Stimulated activated CD4-positive, alpha-beta T cell treated with anti-CD3 and anti-CD28 coated beads, Interleukin-12 subunit alpha, Interleukin-12 subunit beta, amount 100 ng/mL, for 4 hours (primary cell): Measurements from ENCODE around the gene SSBP3.
A peak's percentile ranks its signal among the peaks of the same experiment; 100 is the strongest.

Source experiments
- DNase-seq: peaks from one replicate; pipeline ENCODE4 v3.0.0-alpha.2; 2020

The SSBP3 gene

DNA sequence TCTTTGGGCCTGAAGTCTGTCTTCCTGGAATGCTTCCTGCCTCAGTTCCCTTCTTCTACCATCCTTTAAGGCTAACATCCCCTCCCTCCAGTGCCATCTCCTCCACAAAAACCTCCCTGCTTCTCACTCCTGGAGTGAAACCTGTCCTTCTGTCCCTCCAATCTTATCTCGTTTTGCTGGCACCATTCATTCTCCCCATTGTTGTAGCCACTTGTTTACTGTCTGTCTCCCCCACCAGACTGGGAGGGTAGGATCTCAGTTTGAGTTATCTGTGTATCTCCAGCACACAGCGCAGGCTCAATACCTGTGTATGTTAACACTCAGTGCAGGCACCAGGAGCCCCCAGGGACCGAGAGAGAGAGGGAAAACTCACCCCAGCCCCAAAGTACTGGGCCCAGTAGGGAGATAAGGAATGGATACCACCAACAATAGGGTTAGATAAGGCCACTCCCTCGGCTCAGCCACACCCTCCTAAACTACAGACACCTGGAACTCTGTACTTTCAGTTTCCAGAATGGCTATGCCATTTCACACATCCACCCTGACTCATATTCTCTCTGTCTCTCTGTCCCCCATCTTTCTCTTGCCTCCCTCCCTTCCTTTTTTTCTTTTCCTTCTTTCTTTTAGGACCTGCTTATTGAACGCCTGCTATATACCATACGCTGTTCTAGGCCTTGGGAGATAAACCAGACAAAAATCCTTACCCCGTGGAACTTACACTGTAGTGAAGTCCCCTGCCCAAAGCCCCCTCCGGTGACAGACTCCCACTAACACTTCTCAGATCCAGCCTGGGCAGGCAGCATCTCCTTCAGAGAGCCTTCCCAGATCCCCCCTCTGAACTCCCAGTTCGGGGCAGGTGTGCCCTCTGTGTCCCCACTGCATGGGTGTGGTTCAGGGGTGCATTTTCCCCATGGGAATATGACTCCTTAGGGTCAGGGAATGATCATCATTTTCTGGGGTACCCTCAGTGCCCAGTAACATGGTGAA lies 3.3 kb upstream of the SSBP3 start:
- no peak for DNase-seq

DNA sequence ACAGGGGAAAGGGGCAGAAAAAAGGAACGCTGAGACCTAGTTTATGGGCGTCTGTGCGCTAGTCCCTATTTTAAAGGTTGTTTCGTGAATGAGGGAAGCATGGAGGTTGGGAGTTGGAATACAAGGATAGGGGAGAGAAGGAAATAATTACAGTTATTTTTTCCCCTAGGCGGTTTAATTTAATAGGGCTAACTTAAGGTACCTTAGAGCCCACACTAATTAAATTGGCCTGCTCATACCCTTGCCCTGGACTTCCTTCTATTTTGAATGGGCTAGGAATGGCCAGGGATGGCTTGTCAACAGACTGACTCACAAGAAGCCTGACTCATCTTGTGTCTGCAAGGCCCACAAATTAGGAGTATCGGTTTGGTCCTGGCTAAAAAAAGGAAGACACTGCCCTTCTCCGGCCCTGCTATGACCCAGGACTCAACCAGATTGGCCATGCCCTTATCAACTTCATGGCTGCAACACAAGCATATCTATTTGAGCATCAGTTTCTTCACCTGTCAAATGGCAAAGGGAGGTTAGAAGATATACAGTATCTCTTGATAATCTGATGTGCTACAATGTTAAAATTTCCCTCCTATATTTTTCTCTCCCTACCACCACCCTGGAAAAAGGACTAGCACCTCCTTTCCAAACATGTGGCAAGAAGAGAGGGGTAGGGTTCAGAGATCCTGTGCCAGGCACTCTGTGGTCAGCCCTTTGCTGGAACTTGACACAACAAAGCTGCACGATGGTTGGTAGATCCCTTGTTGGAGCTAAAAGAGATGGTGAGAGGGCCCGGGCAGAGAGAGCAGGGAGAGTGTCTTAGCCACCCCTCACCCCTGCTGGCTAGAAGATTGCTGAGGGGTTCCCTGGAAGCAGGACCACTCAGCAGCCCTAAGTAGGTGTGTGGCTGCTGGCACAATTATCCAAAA lies 2.2 kb upstream of the SSBP3 start:
- no peak for DNase-seq

DNA sequence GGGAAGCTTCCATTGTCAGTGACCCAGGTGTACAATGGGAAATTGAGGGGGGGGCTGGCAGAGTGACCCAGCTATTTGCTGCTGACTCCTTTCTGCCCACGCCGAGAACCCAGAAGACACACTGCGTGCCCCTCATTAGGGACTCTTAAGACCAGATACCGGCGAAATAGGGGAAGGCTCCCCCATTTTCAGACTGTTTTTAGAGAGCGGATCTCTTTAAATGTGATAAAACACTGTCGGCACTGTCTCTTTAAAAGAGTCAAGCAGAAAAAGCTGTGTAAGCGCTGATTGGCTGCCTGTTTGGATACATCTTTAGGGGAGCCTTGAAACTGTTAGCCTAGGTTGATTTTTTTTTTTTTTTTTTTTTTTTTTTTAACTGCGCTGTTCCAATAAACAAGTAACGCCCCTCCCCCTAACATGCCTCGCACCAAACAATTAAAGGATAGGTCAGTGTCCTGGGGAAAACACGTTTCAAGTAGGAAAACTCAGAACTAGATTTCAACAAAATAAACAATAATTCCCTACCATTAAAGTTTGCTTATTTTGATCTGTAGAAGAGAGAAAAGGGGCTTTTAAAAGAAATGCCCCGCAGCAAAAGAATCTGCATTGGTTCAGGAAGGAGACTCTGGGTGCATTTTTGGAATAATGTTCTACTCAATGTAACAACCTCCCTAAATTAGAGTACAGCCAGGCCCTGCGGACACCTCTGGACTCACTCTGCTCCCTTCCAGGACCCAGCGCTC lies 1.4 kb upstream of the SSBP3 start:
- peak; percentile 38 for DNase-seq

DNA sequence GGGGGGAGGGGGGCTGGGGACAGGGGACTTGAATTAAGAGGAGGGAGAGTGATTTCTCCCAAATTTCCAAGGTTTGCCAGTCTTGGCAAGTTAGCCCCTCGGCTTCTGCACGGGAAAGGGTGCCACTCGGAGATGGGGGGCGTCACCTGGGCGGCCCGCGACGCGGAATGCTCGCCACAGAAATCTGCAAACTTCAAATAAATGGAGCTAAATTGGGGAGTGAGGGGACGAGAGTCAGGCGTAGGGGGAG lies 885 bp upstream of the SSBP3 start:
- DNase-seq, result no peak

GRCh38 chr1:54405898-54406293 lies 298 bp downstream of the SSBP3 start:
- DNase-seq, result no peak

DNA sequence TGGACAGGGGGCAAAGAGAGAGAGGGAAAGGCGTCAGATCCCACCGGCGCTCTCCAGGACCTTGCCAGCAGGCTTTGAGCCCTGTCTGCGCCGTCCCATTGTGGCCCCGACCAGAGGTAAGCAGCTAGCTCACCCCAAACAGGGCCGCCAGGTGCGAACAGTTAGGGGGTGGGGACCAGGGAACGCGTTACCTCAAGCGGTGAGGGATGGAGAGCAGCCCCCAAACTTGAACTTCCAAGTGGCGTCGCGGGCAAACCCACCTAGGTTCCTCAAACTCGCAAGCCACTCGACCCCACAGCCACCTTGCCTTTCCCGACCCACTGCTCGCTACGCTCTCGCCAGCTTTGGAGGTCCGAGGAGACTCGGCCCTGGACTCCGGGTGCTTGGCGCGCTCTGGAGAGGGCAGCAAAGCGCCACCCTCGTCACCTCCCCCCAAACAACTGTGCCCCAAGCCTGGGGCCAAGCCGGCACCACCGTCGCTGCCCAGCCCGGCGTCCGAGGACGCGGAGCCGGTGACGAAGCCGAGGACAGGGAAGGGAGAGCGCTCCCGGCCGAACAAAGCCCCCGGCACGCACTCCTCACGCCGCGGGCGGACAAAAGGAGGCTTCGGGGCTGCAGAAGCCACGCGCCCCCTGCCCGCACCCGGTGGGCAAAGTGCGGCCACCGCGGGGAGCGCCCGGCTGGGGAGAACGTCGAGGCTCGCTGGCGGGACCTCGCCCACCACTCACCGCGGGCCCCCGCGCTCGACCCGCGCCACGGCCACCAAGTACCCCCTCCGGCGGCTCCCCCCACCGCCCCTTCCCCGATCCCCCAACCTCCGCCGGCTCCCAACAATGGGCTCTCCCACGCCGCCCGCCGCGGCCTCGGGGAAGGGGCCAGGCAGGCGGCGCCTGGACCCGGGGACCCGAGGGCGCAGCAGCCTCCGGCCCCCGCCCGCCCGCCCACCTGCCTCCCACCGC lies 976 bp downstream of the SSBP3 start:
- no peak for DNase-seq

DNA sequence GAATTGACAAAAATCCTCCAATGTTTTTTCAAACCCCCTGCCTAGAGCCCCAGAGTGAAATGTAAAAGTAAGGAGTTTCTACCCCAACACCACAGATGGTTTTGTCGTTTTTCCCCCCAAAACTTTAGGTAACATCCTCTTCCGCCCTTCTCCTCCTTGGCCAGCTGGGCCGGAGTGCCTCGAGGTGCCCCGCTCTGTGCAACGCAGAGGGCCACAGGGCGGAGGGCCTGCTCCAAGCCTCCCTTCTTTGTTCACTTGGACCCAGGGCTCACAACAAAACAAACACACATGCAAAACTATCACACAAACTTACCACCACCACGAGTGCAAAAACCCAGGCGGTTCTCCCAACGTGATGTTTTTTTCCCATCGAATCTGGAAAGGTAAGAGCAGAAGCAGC lies 1.9 kb downstream of the SSBP3 start:
- no peak for DNase-seq

- no peak for DNase-seq
These were observed 2.4 kb downstream of the SSBP3 start for GRCh38 chr1:54403808-54404261.

GRCh38 chr1:54403405-54403804 lies 2.8 kb downstream of the SSBP3 start:
- DNase-seq, result no peak

DNA sequence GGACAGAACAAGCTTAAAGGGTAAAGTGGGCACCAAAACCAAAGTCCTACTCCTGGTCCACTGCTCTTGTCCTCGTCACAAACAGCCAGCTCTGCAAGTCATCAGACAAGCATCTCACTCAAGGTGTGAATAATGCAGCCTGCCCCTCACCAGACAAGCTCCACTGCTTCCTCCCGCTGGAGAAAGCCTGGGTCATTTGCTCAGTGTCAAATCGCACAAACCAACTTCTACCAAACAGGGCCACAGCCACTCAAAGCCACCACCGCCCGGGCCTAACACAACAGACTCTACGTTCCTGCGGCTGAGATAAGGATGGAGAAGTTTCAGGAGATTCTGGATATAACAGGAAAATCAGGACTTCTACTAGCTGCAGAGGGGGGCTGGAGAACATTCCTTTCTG lies 3.3 kb downstream of the SSBP3 start:
- no peak for DNase-seq

DNA sequence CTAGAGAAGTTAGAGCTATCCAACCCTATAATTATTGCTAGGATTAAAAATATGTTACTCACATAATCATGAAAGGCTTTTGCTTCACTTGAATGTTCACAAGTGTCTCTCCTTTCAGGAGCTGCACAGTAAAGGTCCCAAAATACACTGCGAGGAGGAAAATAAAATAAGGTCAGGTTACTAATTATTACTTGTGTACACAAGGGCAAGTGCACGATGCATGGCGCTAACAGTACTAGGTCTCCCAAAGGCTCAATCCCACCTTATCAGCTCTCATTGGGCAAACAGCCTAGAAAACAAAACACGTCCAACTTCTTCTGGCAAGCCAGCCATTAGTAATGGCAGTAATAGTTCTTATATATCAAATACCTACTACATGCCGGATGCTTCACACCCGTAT lies 4.4 kb downstream of the SSBP3 start:
- DNase-seq, result no peak

- DNase-seq, result no peak
These were observed 5.9 kb downstream of the SSBP3 start for GRCh38 chr1:54400329-54400728.

DNA sequence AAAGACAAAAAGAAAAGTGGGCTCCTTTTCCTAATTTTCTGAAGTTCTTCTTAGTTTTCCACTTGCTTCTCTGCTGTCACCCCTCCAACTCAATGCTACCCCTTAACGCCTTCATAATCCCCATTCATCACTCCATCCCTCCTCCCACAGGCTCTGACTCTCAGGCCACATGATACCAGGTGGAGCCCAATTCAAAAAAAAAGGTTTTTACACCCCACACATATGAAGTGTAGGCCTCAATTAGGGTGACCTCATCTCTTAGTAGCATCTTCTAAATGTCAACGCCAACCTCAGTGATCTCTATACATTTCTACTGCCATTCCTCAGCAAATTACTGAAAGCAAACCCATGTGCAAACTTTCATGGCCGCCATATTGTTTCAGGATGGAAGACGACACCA lies 6.4 kb downstream of the SSBP3 start:
- no peak for DNase-seq

DNA sequence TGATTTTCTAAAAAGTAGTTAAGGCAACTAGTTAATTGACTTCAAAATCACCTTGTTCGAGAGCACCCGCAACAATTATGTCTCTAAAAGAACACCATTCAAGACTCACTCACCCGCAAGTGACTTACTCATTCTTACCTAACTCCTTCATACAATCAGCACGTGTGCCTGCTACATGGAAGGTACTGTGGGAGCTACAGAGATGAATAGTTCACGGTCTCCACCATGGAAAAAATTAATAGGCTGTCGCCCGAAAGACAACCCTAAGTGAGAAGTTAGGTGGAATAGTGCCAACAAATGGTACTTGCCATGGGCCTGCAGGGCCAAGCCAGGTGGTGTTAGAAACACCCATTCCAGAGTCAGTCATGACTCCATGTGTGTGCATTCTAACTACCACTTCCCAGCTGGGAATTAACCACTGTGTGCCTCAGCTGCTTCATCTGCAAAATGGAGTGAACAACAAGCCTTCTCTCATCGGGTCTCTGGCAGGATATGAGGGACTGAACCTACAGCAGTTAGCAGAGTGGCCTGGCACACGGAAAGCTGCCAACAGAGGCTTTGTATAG lies 7.1 kb downstream of the SSBP3 start:
- DNase-seq, result no peak

DNA sequence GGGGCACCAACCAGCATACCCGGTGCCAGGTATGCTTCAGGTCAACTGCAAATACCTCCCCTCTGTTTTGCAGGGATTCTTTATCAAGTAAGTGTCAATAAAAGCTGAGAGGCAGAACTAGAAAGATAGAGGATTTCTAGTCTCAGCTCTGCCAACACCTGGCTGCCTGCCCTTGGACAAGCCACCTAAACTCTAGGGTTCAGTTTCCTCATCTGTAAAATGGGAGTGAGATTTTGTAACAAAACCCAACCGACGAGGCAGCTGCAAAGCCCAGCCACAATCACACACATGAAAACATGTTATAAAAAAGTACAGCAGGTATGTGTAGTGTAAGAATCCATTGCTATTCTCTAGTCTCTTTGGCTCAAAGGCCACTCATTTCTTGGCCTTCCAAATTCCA lies 8.2 kb downstream of the SSBP3 start:
- DNase-seq, result no peak

DNA sequence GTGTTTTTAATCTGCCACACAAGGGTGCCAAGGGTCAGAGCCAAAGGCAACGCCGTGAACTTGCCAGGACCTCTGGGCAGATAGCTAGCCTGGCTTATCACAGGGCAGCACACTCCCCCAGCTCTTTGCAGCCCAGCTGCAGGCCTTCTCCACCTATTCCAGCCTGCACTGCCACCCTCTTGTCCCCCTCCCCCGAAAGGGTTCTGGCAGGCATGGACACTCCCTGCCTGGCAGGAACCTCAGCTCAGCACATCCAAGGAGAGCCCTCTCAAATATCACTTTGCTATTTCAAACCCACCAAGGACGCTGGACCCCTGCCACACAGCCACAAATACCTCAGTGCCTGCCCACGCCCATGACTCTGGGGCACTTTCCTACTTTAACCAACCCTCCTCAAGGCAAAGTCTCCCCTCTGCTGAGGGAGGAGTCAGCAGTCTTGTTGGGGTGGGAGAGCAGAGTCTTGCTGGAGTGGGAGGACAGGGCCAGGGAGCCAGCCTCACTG lies 9.1 kb downstream of the SSBP3 start:
- no peak for DNase-seq

DNA sequence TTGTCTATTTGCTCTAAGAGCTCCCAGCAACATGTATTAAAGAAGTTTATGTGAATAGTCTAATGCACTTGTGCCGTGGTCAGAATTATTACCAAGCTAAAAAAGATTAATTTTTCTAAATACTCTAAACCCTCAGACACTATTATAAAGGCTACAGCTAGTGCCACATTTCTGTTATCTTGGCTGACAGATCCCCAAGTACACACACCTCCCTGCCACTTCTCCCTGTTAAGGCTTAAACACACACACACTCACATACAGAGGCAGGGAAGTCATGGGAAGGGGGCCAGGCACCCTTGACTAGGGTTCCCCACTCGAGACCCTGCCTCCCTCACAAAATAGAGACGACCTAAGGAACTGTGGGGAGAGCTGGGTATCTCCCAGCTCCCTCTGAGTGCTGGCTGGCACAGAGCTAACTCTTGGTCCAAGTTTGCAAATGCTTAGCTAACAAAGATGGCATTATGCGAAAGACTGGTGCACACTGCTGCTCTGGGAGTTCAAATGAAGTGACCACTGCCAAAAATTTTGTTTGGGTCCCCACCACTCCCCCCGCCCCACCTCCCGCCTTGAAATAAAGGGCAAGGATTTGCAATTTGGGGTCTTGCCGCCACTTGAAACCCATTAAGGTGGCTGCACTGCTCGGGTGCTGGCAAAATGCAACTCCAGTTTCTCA lies 9.8 kb downstream of the SSBP3 start:
- DNase-seq, result no peak

DNA sequence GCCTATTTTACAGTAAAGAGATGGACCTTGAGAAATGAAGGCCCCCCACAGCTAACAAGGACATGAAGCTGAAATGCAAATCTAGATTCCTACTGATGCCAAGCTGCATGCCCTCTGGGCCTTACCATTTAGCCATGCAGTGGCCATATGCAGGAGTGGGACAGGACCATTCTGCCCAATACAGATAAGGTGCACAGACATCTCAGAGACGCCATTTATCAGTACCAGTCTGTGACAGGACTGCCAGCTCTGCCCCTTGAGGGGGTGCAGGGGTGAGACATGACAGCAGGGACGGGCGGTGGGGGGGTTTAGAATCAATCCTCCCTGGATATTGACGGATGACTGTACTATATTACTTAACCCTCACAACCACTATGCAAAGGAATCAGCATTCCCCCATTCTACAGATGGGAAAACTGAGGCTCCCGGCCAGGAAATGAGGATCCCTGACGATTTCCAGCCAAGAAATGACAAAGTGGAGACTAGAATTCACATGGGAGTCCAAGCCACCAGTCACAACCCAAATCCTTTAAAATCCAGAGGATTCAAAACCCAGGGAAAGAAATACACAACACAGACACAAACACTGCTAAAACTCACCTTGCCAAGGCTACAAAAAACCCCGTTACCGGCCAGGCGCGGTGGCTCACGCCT lies 10.8 kb downstream of the SSBP3 start:
- DNase-seq, result no peak

- no peak for DNase-seq
These were observed 12.1 kb downstream of the SSBP3 start for GRCh38 chr1:54394104-54394503.

DNA sequence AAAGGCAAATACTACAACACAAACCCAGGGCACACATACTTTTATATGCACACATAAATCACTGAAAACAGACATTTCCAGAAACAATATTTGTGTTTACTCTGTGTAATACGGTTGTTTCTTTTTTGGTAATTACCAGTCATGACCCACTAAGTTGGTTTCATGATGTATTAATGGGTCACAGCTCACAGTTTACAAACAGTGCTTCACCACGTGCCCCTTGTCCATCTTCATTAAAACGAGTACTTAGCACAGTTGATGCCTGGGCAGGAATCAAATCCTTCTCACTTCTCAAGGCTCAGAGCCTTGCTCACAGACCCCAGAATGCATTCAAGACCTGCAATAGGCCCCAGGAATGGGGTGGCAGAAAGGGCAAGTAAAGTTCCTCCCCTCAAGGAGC lies 13.8 kb downstream of the SSBP3 start:
- no peak for DNase-seq
